Immature natural killer cell (primary cell): ENCODE data around the gene GABARAP. TPM values are rescaled to one million over a fixed set of nuclear protein-coding genes. Genes with fewer than 3 reads are reported as not detected.
"Not testable (repeated sequence)": the region's sequence is repeated elsewhere in the genome, so short reads cannot be mapped to it uniquely, and the experiment has no call there.

Experiments
- DNase-seq, 3 donors: peaks; one replicate each; pipeline ENCODE4 v3.0.0; 2022; ENCODE audit warnings: mixed read lengths in 1 of 3
- H3K27ac Mint-ChIP-seq, 6 donors: one replicate each; pipeline ENCODE4 v1.8.0; 2020; ENCODE audit warnings: mixed read lengths in 6 of 6, mild to moderate bottlenecking in 5 of 6, inconsistent platforms in 4 of 6, moderate library complexity in 3 of 6
- H3K27me3 Mint-ChIP-seq, 3 donors: one replicate each; pipeline ENCODE4 v1.8.0; 2020 to 2021; ENCODE audit warnings: low read depth in 3 of 3, mild to moderate bottlenecking in 3 of 3, mixed read lengths in 3 of 3, moderate library complexity in 3 of 3, inconsistent platforms in 1 of 3
- H3K36me3 Mint-ChIP-seq, 3 donors: one replicate each; pipeline ENCODE4 v1.8.0; 2020; ENCODE audit warnings: mixed read lengths in 3 of 3, inconsistent platforms in 2 of 3, mild to moderate bottlenecking in 2 of 3
- H3K4me1 Mint-ChIP-seq, 2 donors: one replicate each; pipeline ENCODE4 v1.8.0; 2020; ENCODE audit warnings: inconsistent platforms in 2 of 2, mild to moderate bottlenecking in 2 of 2, mixed read lengths in 2 of 2, moderate library complexity in 1 of 2
- H3K4me3 Mint-ChIP-seq, 5 donors: one replicate each; pipeline ENCODE4 v1.8.0; 2020; ENCODE audit warnings: mild to moderate bottlenecking in 5 of 5, mixed read lengths in 5 of 5, inconsistent platforms in 3 of 5, moderate library complexity in 3 of 5
- H3K9me3 Mint-ChIP-seq, 6 donors: one replicate each; pipeline ENCODE4 v1.8.0; 2020; ENCODE audit warnings: mild to moderate bottlenecking in 6 of 6, mixed read lengths in 6 of 6, inconsistent platforms in 4 of 6, moderate library complexity in 3 of 6
- polyA plus RNA-seq, 3 donors: library from polyadenylated mRNA; unstranded; fragments of 300-500 nt; fragmentation: Illumina TruSeq; gene quantifications; one replicate each; pipeline ENCODE4 v1.2.3, GENCODE V29; 2021

The GABARAP gene
- polyA plus RNA-seq, 3 donors from 2014 or later: 764 to 982 (median 905) TPM

DNA sequence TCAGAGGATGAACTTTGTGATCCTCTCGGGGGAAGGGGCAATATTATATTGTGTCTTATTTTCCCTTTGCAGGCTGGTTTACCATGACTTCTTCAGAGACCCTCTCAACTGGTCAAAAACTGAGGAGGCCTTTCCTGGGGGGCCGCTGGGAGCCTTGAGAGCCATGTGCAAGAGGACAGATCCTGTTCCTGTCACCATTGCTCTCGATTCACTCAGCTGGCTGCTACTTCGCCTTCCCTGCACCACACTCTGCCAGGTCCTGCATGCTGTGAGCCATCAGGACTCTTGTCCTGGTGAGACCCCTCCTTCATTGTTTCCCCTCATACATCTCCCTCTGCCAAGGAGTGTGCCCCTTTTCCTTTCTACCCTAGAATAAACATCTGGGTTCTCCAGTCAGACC is 12.3 kb upstream of the GABARAP start:
- H3K9me3 Mint-ChIP-seq: no peaks in the 10 kb centered on the region
- peaks cover 9 to 27% (median 13%) of the 10 kb centered on the region in 3 donors for H3K36me3 Mint-ChIP-seq
- peaks cover 11 to 13% (median 12%) of the 10 kb centered on the region in 3 donors for H3K27me3 Mint-ChIP-seq
- no peak for DNase-seq
- peaks cover 36 to 39% of the 10 kb centered on the region in 2 donors for H3K4me1 Mint-ChIP-seq
- H3K27ac Mint-ChIP-seq: peak overlapping the region in 3 of 6 donors; percentile 60 to 77 (median 70)
- peak overlapping the region in 1 of 5 donors; percentile 52 for H3K4me3 Mint-ChIP-seq

- H3K27ac Mint-ChIP-seq: peak overlapping the region; percentile 99 to 100 (median 100)
- H3K36me3 Mint-ChIP-seq: peaks cover 9 to 22% (median 13%) of the 10 kb centered on the region in 3 donors
- H3K9me3 Mint-ChIP-seq: no peaks in the 10 kb centered on the region
- peaks cover 44 to 51% of the 10 kb centered on the region in 2 donors for H3K4me1 Mint-ChIP-seq
- H3K27me3 Mint-ChIP-seq: peaks cover 11 to 13% (median 12%) of the 10 kb centered on the region in 3 donors
- no peak for DNase-seq
- H3K4me3 Mint-ChIP-seq: peak overlapping the region; percentile 96 to 98 (median 97)
These were observed 10.8 kb upstream of the GABARAP start for GRCh38 chr17:7253082-7253481.

DNA sequence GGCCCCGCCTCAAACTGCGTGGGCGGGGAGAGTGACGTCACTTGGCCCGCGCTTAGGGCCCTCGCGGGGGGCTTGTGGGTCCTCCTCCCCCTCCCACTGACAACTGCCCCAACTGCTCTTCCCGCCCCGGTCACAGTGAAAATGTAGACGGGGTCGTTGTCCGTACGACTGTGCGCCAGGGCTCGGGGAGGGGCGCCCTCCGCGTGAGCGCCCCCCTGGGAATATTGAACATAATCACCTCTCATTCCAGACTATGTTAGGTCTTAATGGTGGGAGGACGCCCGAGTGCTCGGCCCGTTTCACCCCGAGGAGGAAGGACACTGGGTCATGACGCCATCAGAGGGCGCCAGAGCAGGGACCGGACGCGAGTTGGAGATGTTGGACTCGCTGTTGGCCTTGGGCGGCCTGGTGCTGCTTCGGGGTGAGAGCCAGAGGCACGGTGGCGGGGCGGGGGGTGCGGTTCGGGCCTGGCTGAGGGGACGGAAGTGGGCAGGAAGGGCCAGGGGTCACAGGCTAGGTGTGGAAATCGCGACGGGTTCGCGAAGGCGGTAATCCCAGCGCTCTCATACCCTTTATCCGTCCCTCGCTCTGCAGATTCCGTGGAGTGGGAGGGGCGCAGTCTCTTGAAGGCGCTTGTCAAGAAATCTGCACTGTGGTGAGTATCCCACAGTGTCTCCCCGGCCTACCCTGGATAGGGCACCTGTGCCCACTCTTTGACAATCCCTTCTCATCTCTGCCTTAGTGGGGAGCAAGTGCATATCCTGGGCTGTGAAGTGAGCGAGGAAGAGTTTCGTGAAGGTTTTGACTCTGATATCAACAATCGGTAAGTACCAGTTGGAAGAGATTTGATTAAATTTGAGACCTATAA is 10.2 kb upstream of the GABARAP start, which contains the start of gene ELP5:
TSS of gene ELP5 (plus strand) at position 40 of the 868 bp plus-strand sequence. CDS start at position 376, 336 bp downstream.
- peak; percentile 90 to 92 (median 91) for DNase-seq
- H3K4me3 Mint-ChIP-seq: peak within 1 kb of the TSS; percentile 96 to 98 (median 97)
- peaks cover 44 to 51% of the 10 kb centered on the region in 2 donors for H3K4me1 Mint-ChIP-seq
- no peaks in the 10 kb centered on the region for H3K9me3 Mint-ChIP-seq
- peak within 1 kb of the TSS; percentile 99 to 100 (median 100) for H3K27ac Mint-ChIP-seq
- peaks cover 11 to 13% (median 12%) of the 10 kb centered on the region in 3 donors for H3K27me3 Mint-ChIP-seq
- peaks cover 9 to 22% (median 13%) of the 10 kb centered on the region in 3 donors for H3K36me3 Mint-ChIP-seq

DNA sequence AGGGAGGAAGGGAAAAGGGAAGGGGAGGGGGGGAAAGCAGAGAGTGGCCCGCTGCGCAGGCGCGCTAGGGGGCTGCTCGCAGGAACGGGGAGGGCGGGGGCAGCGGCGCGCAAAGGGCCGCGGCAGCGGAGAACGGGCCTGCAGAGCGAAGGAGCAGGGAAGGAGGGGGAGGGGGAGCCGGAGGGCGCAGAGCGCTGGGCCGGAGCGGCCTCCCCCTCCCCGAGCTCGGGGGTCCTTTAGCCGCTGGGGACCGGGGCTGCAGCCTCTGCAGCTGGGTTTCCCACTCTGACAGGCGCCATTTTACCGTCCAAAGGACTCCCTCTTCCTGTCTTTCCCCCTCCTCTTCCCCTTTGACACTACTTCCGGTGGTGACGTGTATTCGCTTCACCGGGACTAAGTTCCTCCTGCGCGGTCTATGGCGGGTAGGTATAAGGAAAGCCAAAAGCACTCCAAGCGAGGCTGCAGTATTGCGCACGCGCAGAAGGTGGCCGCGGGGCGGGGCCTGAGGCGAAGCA is 9.5 kb upstream of the GABARAP start, which contains the start of gene CTDNEP1:
TSS of gene CTDNEP1 (minus strand) at position 74 of the 515 bp plus-strand sequence. CDS start 438 bp downstream, outside the sequence.
- no peaks in the 10 kb centered on the region for H3K9me3 Mint-ChIP-seq
- H3K4me3 Mint-ChIP-seq: peak within 1 kb of the TSS; percentile 96 to 98 (median 97)
- peak within 1 kb of the TSS; percentile 99 to 100 (median 100) for H3K27ac Mint-ChIP-seq
- DNase-seq: peak; percentile 99
- H3K27me3 Mint-ChIP-seq: peaks cover 11 to 13% (median 12%) of the 10 kb centered on the region in 3 donors
- peaks cover 43 to 51% of the 10 kb centered on the region in 2 donors for H3K4me1 Mint-ChIP-seq
- peaks cover 9 to 20% (median 11%) of the 10 kb centered on the region in 3 donors for H3K36me3 Mint-ChIP-seq

GRCh38 chr17:7250695-7251627 is 8.7 kb upstream of the GABARAP start:
- Mint-ChIP-seq H3K36me3 (peaks cover 13 to 21% (median 17%) of the 10 kb centered on the region in 3 donors), H3K4me1 (peaks cover 47 to 51% of the 10 kb centered on the region in 2 donors), H3K27me3 (peaks cover 11 to 12% (median 11%) of the 10 kb centered on the region in 3 donors), H3K27ac (peak overlapping the region; percentile 86 to 100 (median 94)), H3K9me3 (no peaks in the 10 kb centered on the region), H3K4me3 (peak overlapping the region; percentile 96 to 98 (median 97))
- no peak for DNase-seq

GRCh38 chr17:7249830-7250229 is 7.6 kb upstream of the GABARAP start:
- Mint-ChIP-seq H3K36me3 (peaks cover 11 to 22% (median 18%) of the 10 kb centered on the region in 3 donors), H3K9me3 (no peaks in the 10 kb centered on the region), H3K4me3 (peak overlapping the region; percentile 91 to 93 (median 91)), H3K4me1 (peaks cover 47 to 51% of the 10 kb centered on the region in 2 donors), H3K27me3 (peaks cover 11 to 12% (median 11%) of the 10 kb centered on the region in 3 donors), H3K27ac (peak overlapping the region in 5 of 6 donors; percentile 49 to 95 (median 64))
- DNase-seq: no peak

DNA sequence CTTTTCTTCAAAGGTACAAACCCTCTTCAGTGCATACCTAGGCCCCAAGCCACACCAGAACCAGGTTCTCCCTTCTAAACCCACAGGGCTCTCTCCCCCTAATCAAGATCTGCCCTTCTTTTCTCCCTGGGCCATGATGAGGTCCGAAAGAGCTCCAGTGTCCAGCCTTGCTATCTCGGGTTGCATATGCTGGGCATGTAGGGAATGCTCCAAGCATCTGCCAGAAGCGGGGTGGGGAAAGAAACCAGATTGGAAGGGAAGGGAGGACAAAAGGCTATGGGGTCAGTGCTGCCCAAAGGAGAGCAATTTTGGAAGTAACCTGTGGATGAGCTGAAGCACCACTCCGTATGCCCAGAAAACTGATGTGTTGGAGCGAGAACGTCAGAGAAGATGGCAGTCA is 7.0 kb upstream of the GABARAP start:
- H3K27ac Mint-ChIP-seq: peak overlapping the region in 4 of 6 donors; percentile 46 to 70 (median 52)
- H3K27me3 Mint-ChIP-seq: peaks cover 11 to 12% (median 11%) of the 10 kb centered on the region in 3 donors
- no peaks in the 10 kb centered on the region for H3K9me3 Mint-ChIP-seq
- peaks cover 45 to 51% of the 10 kb centered on the region in 2 donors for H3K4me1 Mint-ChIP-seq
- DNase-seq: no peak
- H3K4me3 Mint-ChIP-seq: peak overlapping the region; percentile 40 to 93 (median 67)
- peaks cover 8 to 21% (median 17%) of the 10 kb centered on the region in 3 donors for H3K36me3 Mint-ChIP-seq

DNA sequence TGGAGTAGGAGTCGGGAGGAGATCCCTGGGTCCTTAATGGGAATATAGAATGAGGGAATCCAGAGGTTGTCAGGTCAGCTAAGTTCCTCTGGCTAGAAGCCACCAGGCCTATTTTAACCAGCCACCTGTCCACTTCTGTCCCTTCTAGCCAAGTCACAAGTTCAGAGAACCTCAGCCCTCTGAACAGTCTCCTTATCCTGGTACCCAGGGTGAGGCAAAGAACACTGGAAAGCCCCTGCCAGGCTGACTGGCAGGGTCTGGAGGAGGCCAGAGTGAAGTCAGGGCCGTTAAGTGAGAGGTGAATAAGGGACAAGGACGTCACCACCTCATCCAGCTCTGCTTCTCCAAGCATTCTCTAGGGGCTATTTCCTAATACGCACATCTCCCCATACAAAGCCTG is 6.5 kb upstream of the GABARAP start:
- peak overlapping the region in 2 of 5 donors; percentile 21 to 91 for H3K4me3 Mint-ChIP-seq
- H3K36me3 Mint-ChIP-seq: peaks cover 8 to 22% (median 18%) of the 10 kb centered on the region in 3 donors
- H3K9me3 Mint-ChIP-seq: no peaks in the 10 kb centered on the region
- peaks cover 11 to 12% (median 11%) of the 10 kb centered on the region in 3 donors for H3K27me3 Mint-ChIP-seq
- peak overlapping the region in 3 of 6 donors; percentile 36 to 54 (median 51) for H3K27ac Mint-ChIP-seq
- no peak for DNase-seq
- peaks cover 42 to 47% of the 10 kb centered on the region in 2 donors for H3K4me1 Mint-ChIP-seq

DNA sequence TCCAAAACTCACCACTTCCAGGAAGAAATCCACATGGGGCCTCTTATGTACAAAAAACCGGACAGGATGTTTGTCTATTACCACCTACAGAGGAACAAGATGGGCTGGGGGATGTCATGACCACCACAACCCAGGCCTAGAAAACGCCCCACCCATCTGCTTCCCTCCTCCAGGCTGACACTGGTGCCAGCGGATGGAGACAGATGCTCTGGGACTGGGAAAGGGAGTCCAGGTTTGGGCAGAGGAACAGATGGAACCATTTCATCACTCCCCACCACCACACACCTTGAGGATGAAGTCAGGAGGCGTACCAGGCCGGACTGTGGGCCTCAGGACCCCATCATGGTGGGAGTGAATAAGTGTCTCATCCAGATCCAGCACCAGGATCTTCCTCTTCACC is 4.5 kb upstream of the GABARAP start:
- Mint-ChIP-seq H3K9me3 (peaks cover 0 to 2% (median 0%) of the 10 kb centered on the region in 6 donors), H3K27ac (peak overlapping the region in 1 of 6 donors; percentile 48), H3K36me3 (peaks cover 8 to 20% (median 14%) of the 10 kb centered on the region in 3 donors), H3K4me1 (peaks cover 41 to 47% of the 10 kb centered on the region in 2 donors), H3K27me3 (peaks cover 6 to 17% (median 14%) of the 10 kb centered on the region in 3 donors), H3K4me3 (no peak overlapping the region)
- no peak for DNase-seq

GRCh38 chr17:7243838-7244237 is 1.6 kb upstream of the GABARAP start:
- H3K9me3 Mint-ChIP-seq, DNase-seq: not testable (repeated sequence)
- Mint-ChIP-seq H3K27me3 (peaks cover 12 to 27% (median 19%) of the 10 kb centered on the region in 3 donors), H3K4me1 (peaks cover 43 to 47% of the 10 kb centered on the region in 2 donors), H3K27ac (peak overlapping the region in 4 of 6 donors; percentile 72 to 96 (median 82)), H3K36me3 (peaks cover 8 to 28% (median 14%) of the 10 kb centered on the region in 3 donors), H3K4me3 (peak overlapping the region in 3 of 5 donors; percentile 38 to 99 (median 47))

DNA sequence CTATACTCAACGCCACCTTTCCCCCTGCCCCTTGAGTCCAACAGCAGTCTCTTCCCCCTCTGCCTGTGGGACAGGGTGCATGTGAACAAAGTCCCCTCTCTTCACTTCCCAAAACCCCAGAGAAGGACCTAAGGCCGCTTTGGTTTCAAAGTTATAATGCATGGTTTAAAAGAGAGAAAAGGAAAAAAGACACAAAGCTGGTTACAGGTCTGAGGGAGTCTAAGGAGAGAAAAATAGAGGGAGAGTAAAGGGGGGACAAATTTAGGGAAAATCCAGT is 1.1 kb upstream of the GABARAP start:
- H3K9me3 Mint-ChIP-seq: peaks cover 0 to 2% (median 0%) of the 10 kb centered on the region in 6 donors
- peak overlapping the region; percentile 98 to 99 (median 98) for H3K4me3 Mint-ChIP-seq
- peak overlapping the region; percentile 90 to 100 (median 95) for H3K27ac Mint-ChIP-seq
- H3K4me1 Mint-ChIP-seq: peaks cover 40 to 42% of the 10 kb centered on the region in 2 donors
- no peak for DNase-seq
- peaks cover 12 to 29% (median 23%) of the 10 kb centered on the region in 3 donors for H3K27me3 Mint-ChIP-seq
- peaks cover 8 to 28% (median 14%) of the 10 kb centered on the region in 3 donors for H3K36me3 Mint-ChIP-seq

DNA sequence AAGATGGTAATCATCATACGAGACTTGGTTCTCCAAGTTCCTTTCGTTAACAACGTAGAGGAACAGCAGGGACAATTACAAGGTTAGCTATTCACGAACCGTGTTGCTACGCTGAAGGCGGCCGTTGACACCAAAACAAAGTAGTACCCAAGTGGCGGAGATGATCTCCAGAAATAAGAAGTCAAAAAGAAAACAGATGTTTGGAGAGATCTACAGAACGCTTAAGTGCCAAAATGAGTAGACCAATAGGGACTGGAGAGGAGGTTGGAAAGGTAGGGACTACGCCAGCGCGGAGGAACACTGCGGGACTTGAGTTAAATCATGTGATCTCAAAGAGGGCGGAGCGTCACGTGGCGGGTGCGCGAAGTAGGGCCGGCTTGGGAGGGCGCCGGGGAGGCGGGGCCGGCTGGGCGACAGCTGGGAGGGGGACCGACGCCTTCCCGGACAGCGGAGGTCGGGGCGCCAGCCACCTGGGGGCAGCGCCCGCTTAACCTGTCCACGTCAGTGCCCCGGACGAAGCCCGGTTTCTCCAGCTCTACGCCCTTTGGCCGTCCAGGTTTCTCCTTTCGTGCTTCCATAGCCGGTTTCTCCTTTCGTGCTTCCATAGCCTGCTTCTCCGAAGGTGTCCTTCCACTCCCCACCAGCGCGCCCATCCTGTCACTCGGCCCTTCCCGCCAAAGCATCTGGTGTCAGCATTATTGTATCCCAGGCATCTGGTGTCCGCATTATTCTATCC is 636 bp upstream of the GABARAP start:
- peaks cover 12 to 29% (median 23%) of the 10 kb centered on the region in 3 donors for H3K27me3 Mint-ChIP-seq
- DNase-seq: peak; percentile 95 to 96 (median 96)
- peaks cover 40 to 41% of the 10 kb centered on the region in 2 donors for H3K4me1 Mint-ChIP-seq
- H3K4me3 Mint-ChIP-seq: peak overlapping the region; percentile 98 to 99 (median 98)
- peaks cover 8 to 28% (median 14%) of the 10 kb centered on the region in 3 donors for H3K36me3 Mint-ChIP-seq
- H3K9me3 Mint-ChIP-seq: peaks cover 0 to 2% (median 0%) of the 10 kb centered on the region in 6 donors
- peak overlapping the region; percentile 96 to 100 (median 100) for H3K27ac Mint-ChIP-seq
